ENCODE measurements around the gene KLHL3. TPM values are rescaled to one million over a fixed set of nuclear protein-coding genes. Genes with fewer than 3 reads are reported as not detected.

The KLHL3 gene
- total RNA-seq, 4 donors from 2014 or later = 0.75 to 4.4 (median 2.6) TPM

GRCh38 chr5:137667341-137667740 lies 68.5 kb downstream of the KLHL3 start:
- Histone ChIP-seq H3K4me1 (no peaks in the 10 kb centered on the region), H3K27me3 (no peaks in the 10 kb centered on the region), H3K9me3 (no peaks in the 10 kb centered on the region), H3K4me3 (no peak overlapping the region), H3K36me3 (no peaks in the 10 kb centered on the region), H3K27ac (no peak overlapping the region)
- in situ Hi-C loops (cut with MboI; ENCODE audit: low pct_ligation_motif_present in 1 of 4, low pct_unique_long_range_greater_than_20kb in 1 of 4, low sequenced_read_pairs in 3 of 4) (loop anchor here in 1 of 4 donors (10.0 kb wide), 1 partner anchor 77 kb away; no protein-coding TSS in a partner anchor), intact Hi-C loops (cut with DNase I; ENCODE audit: low total_unique reads) (no loop called here)
- no peak for TF ChIP-seq EP300 (IDR thresholded peaks at IDR 0.05; ENCODE audit: low read depth)
- TF ChIP-seq POLR2A (IDR thresholded peaks at IDR 0.05) = no peak
- TF ChIP-seq CTCF (IDR thresholded peaks at IDR 0.05) = no peak
- TF ChIP-seq POLR2AphosphoS5 (IDR thresholded peaks at IDR 0.05) = no peak
- DNase-seq = no peak

GRCh38 chr5:137666901-137667300 lies 69.0 kb downstream of the KLHL3 start:
- Histone ChIP-seq H3K27ac (no peak overlapping the region), H3K4me3 (no peak overlapping the region), H3K36me3 (no peaks in the 10 kb centered on the region), H3K4me1 (no peaks in the 10 kb centered on the region), H3K9me3 (no peaks in the 10 kb centered on the region), H3K27me3 (no peaks in the 10 kb centered on the region)
- intact Hi-C loops (cut with DNase I; ENCODE audit: low total_unique reads) = no loop called here
- no peak for DNase-seq
- in situ Hi-C loops (cut with MboI; ENCODE audit: low pct_ligation_motif_present in 1 of 4, low pct_unique_long_range_greater_than_20kb in 1 of 4, low sequenced_read_pairs in 3 of 4) = loop anchor here in 1 of 4 donors (10.0 kb wide), 1 partner anchor 78 kb away; no protein-coding TSS in a partner anchor
- TF ChIP-seq CTCF (IDR thresholded peaks at IDR 0.05) (no peak), POLR2AphosphoS5 (IDR thresholded peaks at IDR 0.05) (no peak), POLR2A (IDR thresholded peaks at IDR 0.05) (no peak), EP300 (IDR thresholded peaks at IDR 0.05; ENCODE audit: low read depth) (no peak)
- WGBS, 2 donors (ENCODE audit: low coverage in 1 of 2) = 32 to 69% methylated on average over 2 of the region's 2 CpGs

- Histone ChIP-seq H3K4me1 (no peaks in the 10 kb centered on the region), H3K27ac (no peak overlapping the region), H3K9me3 (no peaks in the 10 kb centered on the region), H3K36me3 (no peaks in the 10 kb centered on the region), H3K4me3 (no peak overlapping the region), H3K27me3 (no peaks in the 10 kb centered on the region)
- TF ChIP-seq POLR2A (IDR thresholded peaks at IDR 0.05) = no peak
- TF ChIP-seq EP300 (IDR thresholded peaks at IDR 0.05; ENCODE audit: low read depth) = no peak
- no peak for TF ChIP-seq CTCF (IDR thresholded peaks at IDR 0.05)
- no peak for TF ChIP-seq POLR2AphosphoS5 (IDR thresholded peaks at IDR 0.05)
- in situ Hi-C loops (cut with MboI; ENCODE audit: low pct_ligation_motif_present in 1 of 4, low pct_unique_long_range_greater_than_20kb in 1 of 4, low sequenced_read_pairs in 3 of 4) (loop anchor here in 1 of 4 donors (10.0 kb wide), 1 partner anchor 78 kb away; no protein-coding TSS in a partner anchor), intact Hi-C loops (cut with DNase I; ENCODE audit: low total_unique reads) (no loop called here)
- DNase-seq = no peak
- WGBS, 2 donors (ENCODE audit: low coverage in 1 of 2) = 48 to 65% methylated on average over 3 of the region's 3 CpGs
Measured at GRCh38 chr5:137666461-137666850, 69.4 kb downstream of the KLHL3 start.

GRCh38 chr5:137665678-137666460 lies 70.0 kb downstream of the KLHL3 start:
- intact Hi-C loops (cut with DNase I; ENCODE audit: low total_unique reads) = no loop called here
- 61 to 71% methylated on average over 3 of the region's 3 CpGs for WGBS, 2 donors (ENCODE audit: low coverage in 1 of 2)
- H3K4me1 ChIP-seq = no peaks in the 10 kb centered on the region
- no peak for DNase-seq
- H3K4me3 ChIP-seq = no peak overlapping the region
- in situ Hi-C loops (cut with MboI; ENCODE audit: low pct_ligation_motif_present in 1 of 4, low pct_unique_long_range_greater_than_20kb in 1 of 4, low sequenced_read_pairs in 3 of 4) = loop anchor here in 1 of 4 donors (10.0 kb wide), 1 partner anchor 79 kb away; no protein-coding TSS in a partner anchor
- H3K36me3 ChIP-seq = no peaks in the 10 kb centered on the region
- H3K27ac ChIP-seq = no peak overlapping the region
- H3K9me3 ChIP-seq = no peaks in the 10 kb centered on the region
- H3K27me3 ChIP-seq = no peaks in the 10 kb centered on the region
- TF ChIP-seq POLR2A (IDR thresholded peaks at IDR 0.05) = no peak
- TF ChIP-seq EP300 (IDR thresholded peaks at IDR 0.05; ENCODE audit: low read depth) = no peak
- no peak for TF ChIP-seq POLR2AphosphoS5 (IDR thresholded peaks at IDR 0.05)
- no peak for TF ChIP-seq CTCF (IDR thresholded peaks at IDR 0.05)

Measured in transverse colon (tissue), 4 donors.